Measurements from ENCODE around the gene KYNU.

- TF ChIP-seq CTCF (conservative IDR thresholded peaks at IDR 0.05) (no peak), EZH2 (IDR thresholded peaks at IDR 0.05; ENCODE audit: low read depth) (no peak)
These were observed 41.2 kb downstream of the KYNU start for GRCh38 chr2:142918624-142919023.

Measured in PC-9 (cell line).